GM18511 (cell line): Measurements from ENCODE around the gene MRPL11.
"Not testable (repeated sequence)": the region's sequence is repeated elsewhere in the genome, so short reads cannot be mapped to it uniquely, and the experiment has no call there.

ENCODE experiments used
- ATAC-seq: cut with Tn5 transposase; IDR thresholded peaks from one replicate; pipeline ENCODE4 v1.9.1; 2021; ENCODE audit warnings: mild to moderate bottlenecking, moderate library complexity; ENCODE audit not compliant: unreplicated experiment

Gene MRPL11

GRCh38 chr11:66467756-66468155, 29.1 kb upstream of the MRPL11 start:
- ATAC-seq = no peak

- peak; percentile 39 for ATAC-seq
These were observed 28.5 kb upstream of the MRPL11 start for GRCh38 chr11:66467034-66467659.

GRCh38 chr11:66466225-66467033, 27.8 kb upstream of the MRPL11 start, which contains the start of gene PELI3:
PELI3 (plus strand) TSS chr11:66466905; CDS start chr11:66468129, 1,224 bp downstream.
- peak; percentile 84 for ATAC-seq

GRCh38 chr11:66465373-66466224, 27.0 kb upstream of the MRPL11 start:
- ATAC-seq = no peak

- ATAC-seq = no peak
These were observed 26.3 kb upstream of the MRPL11 start for GRCh38 chr11:66464916-66465315.

GRCh38 chr11:66464116-66464515, 25.5 kb upstream of the MRPL11 start:
- not testable (repeated sequence) for ATAC-seq

GRCh38 chr11:66462911-66463310, 24.3 kb upstream of the MRPL11 start:
- ATAC-seq = no peak

GRCh38 chr11:66462010-66462409, 23.4 kb upstream of the MRPL11 start:
- ATAC-seq = no peak

DNA sequence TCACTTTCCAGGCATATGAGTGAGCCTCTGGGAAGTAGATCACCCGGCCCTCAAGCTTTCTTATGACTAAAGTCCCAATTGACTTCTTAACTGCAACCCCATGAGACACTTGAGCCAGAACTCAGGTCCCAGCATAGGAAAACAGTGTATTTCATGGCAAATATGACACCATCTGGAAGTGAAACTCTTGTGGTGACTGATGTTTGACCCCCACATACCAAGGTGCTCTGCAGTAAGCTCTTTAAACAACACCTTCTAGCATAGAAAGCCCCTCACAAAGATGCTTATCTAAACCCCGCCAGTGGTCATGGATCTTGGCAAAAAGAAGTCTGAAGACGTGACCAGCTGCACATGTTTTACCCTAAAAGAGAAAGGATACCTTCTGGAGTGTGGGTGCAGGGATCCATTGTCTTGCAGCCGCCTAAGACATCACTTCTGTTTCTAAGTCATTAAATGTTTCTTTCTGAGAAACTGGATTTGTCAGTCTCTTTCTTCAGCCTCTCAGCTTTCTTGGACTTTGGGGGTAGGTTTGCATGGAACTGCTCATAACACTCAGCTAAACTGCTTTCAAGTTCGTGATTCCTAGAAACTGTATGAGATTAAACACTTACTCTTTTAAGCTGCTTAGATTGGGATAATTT, 20.6 kb upstream of the MRPL11 start:
- peak; percentile 69 for ATAC-seq

DNA sequence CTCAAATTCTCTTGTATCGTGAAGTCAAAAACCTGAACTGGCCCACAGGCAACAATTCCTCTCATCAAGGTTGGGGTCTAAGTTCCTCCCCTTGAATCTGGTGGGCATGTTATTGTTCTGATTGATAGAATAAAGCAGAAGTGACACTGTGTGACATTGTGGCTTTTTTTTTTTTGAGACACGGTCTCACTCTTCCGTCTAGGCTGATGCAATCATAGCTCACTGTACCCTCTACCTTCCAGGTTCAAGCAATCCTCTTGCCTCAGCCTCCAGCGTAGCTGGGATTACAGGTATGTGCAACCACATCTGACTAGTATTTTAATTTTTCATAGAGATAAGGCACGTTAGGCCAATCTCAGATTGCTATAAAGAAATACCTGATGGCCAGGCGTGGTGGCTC, 19.2 kb upstream of the MRPL11 start:
- ATAC-seq = no peak

DNA sequence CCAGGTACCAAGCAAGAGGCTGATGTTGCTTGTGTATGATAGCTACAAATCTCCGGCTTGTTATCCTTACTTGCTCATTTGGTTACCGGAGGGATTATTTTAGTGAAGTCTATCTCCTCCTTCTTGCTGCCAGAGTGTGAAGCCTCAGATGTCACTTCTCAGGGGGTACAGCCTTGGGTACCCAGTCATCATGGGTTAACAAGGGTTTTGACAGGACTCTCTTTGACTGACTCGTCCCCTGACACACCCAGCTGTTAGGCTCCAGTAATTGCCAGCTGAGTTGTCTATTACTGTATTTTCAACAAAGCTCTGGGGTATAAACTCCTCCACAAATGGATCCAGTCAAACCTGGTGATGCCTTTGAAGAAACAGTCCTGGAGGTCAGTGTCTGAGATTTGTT, 16.2 kb upstream of the MRPL11 start:
- ATAC-seq = no peak

- ATAC-seq = no peak
These were observed 15.6 kb upstream of the MRPL11 start for GRCh38 chr11:66454247-66454646.

DNA sequence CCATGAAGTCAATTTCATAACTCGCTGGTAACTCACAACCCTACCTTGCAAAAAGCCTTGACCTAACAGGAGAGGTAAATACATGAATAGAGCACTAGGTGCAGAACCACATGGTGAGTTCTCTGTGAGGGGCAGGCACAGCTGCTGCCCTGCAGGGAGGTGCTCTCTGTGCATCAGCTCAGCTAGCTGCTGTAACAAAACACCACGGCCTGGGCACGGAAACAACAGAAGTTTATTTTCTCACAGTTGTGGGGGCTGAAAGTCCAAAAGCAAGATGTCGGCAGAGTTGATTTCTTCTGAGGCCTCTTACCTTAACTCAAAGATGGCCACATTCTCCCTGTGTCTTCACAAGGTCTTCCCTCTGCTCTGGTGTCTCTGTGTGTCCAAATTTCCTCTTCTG, 13.0 kb upstream of the MRPL11 start:
- ATAC-seq = no peak

DNA sequence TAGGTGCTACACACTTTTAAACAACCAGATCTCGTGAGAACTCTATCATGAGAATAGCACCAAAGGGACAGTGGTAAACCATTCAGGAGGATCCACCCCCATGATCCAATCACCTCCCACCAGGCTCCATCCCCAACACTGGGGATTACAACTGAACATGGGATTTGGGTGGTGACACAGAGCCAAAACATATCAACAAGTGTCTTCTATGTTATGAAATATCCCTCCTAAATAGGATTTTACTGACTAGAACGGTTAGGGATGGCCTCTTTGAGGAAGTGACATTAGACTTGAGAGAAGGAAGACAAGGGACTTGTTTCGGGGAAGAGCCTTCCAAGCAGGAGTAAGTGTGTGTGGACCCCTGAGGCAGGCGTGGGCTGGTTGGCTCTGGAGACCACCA, 11.9 kb upstream of the MRPL11 start:
- no peak for ATAC-seq

- ATAC-seq = no peak
These were observed 9.9 kb upstream of the MRPL11 start for GRCh38 chr11:66448523-66448922.

- ATAC-seq = no peak
These were observed 8.4 kb upstream of the MRPL11 start for GRCh38 chr11:66447012-66447411.

- no peak for ATAC-seq
These were observed 5.0 kb upstream of the MRPL11 start for GRCh38 chr11:66443602-66444001.

- ATAC-seq = not testable (repeated sequence)
These were observed 2.3 kb upstream of the MRPL11 start for GRCh38 chr11:66440940-66441282.

DNA sequence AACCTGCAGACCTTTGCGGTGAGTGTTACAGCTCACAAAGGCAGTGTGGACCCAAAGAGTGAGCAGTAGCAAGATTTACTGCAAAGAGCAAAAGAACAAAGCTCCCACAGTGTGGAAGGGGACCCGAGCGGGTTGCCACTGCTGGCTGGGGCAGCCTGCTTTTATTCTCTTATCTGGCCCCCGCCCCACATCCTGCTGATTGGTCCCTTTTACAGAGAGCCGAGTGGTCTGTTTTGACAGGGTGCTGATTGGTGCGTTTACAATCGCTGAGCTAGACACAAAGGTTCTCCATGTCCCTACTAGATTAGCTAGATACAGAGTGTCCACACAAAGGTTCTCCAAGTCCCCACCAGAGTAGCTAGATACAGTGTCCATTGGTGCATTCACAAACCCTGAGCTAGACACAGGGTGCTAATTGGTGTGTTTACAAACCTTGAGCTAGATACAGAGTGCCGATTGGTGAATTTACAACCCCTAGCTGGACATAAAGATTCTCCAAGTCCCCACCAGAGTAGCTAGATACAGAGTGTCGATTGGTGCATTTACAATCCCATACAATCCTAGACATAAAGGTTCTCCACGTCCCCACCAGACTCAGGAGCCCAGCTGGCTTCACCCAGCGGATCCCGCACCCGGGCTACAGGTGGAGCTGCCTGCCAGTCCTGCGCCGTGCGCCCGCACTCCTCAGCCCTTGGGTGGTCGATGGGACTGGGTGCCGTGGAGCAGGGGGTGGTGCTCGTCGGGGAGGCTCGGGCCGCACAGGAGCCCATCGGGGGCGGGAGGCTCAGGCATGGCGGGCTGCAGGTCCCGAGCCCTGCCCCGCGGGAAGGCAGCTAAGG, 1.7 kb upstream of the MRPL11 start:
- ATAC-seq = not testable (repeated sequence)

DNA sequence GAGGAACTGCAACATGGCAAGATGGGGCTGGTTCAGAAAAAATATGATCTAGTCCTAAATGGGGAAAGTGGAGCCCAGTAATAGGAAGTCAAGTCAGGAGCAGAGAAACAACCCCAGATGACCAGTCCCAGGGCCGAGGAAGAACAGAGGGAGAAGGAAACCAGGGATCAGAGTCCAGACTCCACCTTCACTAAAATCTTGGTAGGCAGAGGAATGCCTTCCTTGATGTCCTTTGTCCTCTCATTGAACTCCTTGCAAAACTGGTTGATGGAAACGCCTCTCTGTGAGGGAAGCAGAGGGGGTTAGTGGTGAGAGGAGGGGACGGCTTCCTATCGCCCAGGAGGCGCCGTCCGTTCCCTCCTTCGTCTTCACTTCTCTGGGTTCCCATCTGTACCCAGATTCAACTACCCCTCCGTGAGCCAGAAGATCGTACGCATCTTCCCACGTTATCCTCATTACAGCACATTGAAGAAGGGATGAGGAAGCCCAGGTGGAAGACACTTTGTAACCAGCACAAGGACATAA, 607 bp downstream of the MRPL11 start:
- ATAC-seq = no peak
